Stimulated activated CD8-positive, alpha-beta memory T cell treated with anti-CD3 and anti-CD28 coated beads, Interleukin-7, amount 100 ng/mL, for 1 hour (primary cell): ENCODE results near the gene CARD9.
"Not testable (repeated sequence)": the region's sequence is repeated elsewhere in the genome, so short reads cannot be mapped to it uniquely, and the experiment has no call there.

Source experiments
- DNase-seq, 2 donors: peaks; one replicate each; pipeline ENCODE4 v3.0.0-alpha.2; 2020; ENCODE audit warnings: low read depth in 2 of 2

The CARD9 gene

GRCh38 chr9:136322756-136323330 lies 50.6 kb downstream of the CARD9 start:
- DNase-seq, result no peak

GRCh38 chr9:136321561-136321960 lies 51.9 kb downstream of the CARD9 start:
- no peak for DNase-seq

GRCh38 chr9:136320972-136321371 lies 52.5 kb downstream of the CARD9 start:
- not testable (repeated sequence) for DNase-seq

GRCh38 chr9:136319955-136320354 lies 53.5 kb downstream of the CARD9 start:
- not testable (repeated sequence) for DNase-seq

GRCh38 chr9:136319244-136319643 lies 54.2 kb downstream of the CARD9 start:
- DNase-seq, result not testable (repeated sequence)

GRCh38 chr9:136318776-136319241 lies 54.7 kb downstream of the CARD9 start:
- no peak for DNase-seq

GRCh38 chr9:136318111-136318775 lies 55.2 kb downstream of the CARD9 start:
- no peak for DNase-seq

GRCh38 chr9:136317695-136318094 lies 55.8 kb downstream of the CARD9 start:
- DNase-seq, result no peak

GRCh38 chr9:136316896-136317676 lies 56.4 kb downstream of the CARD9 start:
- DNase-seq, result no peak

GRCh38 chr9:136316271-136316751 lies 57.2 kb downstream of the CARD9 start:
- DNase-seq, result peak in 1 of 2 donors; percentile 13

- no peak for DNase-seq
These were observed 58.5 kb downstream of the CARD9 start for GRCh38 chr9:136314944-136315343.

- DNase-seq, result no peak
These were observed 59.4 kb downstream of the CARD9 start for GRCh38 chr9:136314056-136314416.
